Esophagus squamous epithelium (tissue), 4 donors: Measurements from ENCODE around the gene RAB30.

Experiments
- POLR2A ChIP-seq, 4 donors: fragments of 450-650 bp; IDR thresholded peaks; one replicate each; pipeline ENCODE4 v1.6.1; 2017; ENCODE audit warnings: antibody characterized with exemption in 4 of 4, mild to moderate bottlenecking in 4 of 4, moderate library complexity in 3 of 4
- TF ChIP-seq, protein P1 (sequence below), 6 experiments: fragments of 450-650 bp in 4 of 6; fragments of 200-600 bp in 2 of 6; sonication (generic) in 2 of 6; IDR thresholded peaks; one replicate each; pipeline ENCODE4 v1.5.1; 2016 to 2019; ENCODE audit warnings: antibody characterized with exemption in 6 of 6, mild to moderate bottlenecking in 4 of 6, moderate library complexity in 4 of 6

DNA sequence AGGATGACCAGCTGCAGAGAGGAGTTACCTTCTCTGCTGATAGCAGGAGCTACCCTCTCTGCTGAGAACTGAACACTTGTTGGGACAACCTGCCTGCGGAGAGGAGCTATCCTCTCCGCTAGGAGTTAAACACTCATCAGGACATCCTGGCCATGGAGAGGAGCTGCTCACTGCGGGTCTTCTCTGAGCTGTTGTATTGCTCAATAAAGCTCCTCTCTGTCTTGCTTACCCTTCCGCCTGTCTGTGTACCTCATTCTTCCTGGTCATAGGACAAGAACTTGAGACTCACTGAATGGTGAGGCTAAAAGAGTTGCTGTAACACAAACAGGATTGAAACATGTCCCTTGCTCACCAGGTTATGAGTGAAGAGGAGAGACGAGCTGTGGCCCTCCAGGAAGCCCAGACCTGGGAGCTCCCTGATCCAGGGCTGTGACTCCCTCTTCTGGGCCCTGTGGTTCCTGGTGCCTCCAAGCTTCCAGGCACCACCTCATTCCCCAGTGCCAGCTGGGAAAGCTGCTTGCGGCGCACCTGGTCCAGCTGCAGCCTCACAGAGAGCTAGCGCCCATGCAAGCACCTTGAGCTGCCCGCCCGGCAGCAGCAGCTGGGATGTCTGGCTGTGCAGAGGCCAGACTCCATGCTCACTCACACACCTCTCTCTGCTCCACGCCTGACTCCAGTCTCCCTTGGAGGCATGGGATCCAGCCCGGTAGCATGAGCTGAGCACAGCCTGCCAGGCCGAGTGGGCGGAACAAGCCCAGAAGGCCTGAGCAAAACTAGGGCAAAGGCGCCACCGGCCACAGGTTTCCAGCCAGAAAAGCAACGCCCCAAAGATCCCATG, 50.5 kb downstream of the RAB30 start:
- TF ChIP-seq, protein P1, sequence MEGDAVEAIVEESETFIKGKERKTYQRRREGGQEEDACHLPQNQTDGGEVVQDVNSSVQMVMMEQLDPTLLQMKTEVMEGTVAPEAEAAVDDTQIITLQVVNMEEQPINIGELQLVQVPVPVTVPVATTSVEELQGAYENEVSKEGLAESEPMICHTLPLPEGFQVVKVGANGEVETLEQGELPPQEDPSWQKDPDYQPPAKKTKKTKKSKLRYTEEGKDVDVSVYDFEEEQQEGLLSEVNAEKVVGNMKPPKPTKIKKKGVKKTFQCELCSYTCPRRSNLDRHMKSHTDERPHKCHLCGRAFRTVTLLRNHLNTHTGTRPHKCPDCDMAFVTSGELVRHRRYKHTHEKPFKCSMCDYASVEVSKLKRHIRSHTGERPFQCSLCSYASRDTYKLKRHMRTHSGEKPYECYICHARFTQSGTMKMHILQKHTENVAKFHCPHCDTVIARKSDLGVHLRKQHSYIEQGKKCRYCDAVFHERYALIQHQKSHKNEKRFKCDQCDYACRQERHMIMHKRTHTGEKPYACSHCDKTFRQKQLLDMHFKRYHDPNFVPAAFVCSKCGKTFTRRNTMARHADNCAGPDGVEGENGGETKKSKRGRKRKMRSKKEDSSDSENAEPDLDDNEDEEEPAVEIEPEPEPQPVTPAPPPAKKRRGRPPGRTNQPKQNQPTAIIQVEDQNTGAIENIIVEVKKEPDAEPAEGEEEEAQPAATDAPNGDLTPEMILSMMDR (IDR thresholded peaks at IDR 0.05) = no peak
- no peak for TF ChIP-seq POLR2A (IDR thresholded peaks at IDR 0.05)
